Subcutaneous abdominal adipose tissue (tissue), 5 donors: ENCODE data around the gene ITFG1.
"Not testable (repeated sequence)": the region's sequence is repeated elsewhere in the genome, so short reads cannot be mapped to it uniquely, and the experiment has no call there.

Experiments used
- H3K27ac ChIP-seq: one replicate; pipeline ENCODE4 v1.7.0; 2013; ENCODE audit warnings: low read depth, mild to moderate bottlenecking, inconsistent platforms, low read length, moderate library complexity
- H3K27me3 ChIP-seq, 5 donors: one replicate each; pipeline ENCODE4 v1.7.0; 2013; ENCODE audit warnings: low read length in 5 of 5, inconsistent platforms in 1 of 5; ENCODE audit not compliant: control insufficient read depth in 5 of 5, insufficient read depth in 4 of 5
- H3K36me3 ChIP-seq, 5 donors: one replicate each; pipeline ENCODE4 v1.7.0; 2013; ENCODE audit warnings: low read length in 5 of 5; ENCODE audit not compliant: control insufficient read depth in 5 of 5, insufficient read depth in 5 of 5
- H3K4me1 ChIP-seq, 5 donors: one replicate each; pipeline ENCODE4 v1.7.0; 2013; ENCODE audit warnings: low read length in 5 of 5, mild to moderate bottlenecking in 3 of 5, moderate library complexity in 1 of 5; ENCODE audit not compliant: control insufficient read depth in 5 of 5, insufficient read depth in 5 of 5
- H3K4me3 ChIP-seq, 5 donors: one replicate each; pipeline ENCODE4 v1.7.0; 2013; ENCODE audit warnings: low read length in 5 of 5, low read depth in 1 of 5
- H3K9ac ChIP-seq, 5 donors: one replicate each; pipeline ENCODE4 v1.7.0; 2013; ENCODE audit warnings: low read length in 5 of 5, mild to moderate bottlenecking in 4 of 5, moderate library complexity in 3 of 5
- H3K9me3 ChIP-seq, 5 donors: one replicate each; pipeline ENCODE4 v1.7.0; 2013; ENCODE audit warnings: low read length in 5 of 5; ENCODE audit not compliant: control insufficient read depth in 5 of 5
- donor health status: healthy.
- donor health status: healthy.
- donor health status: healthy.
- donor health status: healthy.
- donor health status: healthy.

The ITFG1 gene

DNA sequence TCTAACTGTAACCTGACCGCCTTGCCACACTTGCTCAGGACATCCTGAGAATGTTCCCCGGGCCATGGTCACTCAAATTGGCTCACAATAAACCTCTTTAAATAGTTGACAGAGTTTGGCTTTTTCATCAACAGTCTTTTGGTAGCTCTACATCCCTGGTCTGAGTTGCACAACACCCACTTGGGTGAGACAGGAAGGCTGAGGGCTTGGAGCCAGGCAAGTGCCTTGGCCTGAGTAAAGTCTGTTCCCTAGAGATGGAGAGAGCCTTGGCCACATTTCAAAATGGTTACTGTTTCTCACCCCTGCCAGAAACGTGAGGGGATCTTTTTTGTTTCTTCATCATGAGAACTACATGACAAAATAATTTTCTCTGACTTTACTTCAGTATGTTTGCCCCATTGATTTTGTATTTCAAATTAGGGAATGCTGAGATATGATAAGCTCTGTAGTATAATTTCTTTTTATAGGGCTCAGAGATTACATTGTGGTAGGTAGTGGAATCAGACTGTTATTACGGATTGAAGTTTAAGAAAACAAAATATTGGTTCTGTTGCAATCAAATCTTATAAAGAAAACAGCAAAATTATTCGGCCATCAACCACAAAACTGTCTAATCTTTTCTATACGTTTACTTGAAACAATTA lies 263.2 kb downstream of the ITFG1 start:
- no peak overlapping the region for H3K27ac ChIP-seq
- H3K9ac ChIP-seq, result no peak overlapping the region
- no peak overlapping the region for H3K4me3 ChIP-seq
- H3K4me1 ChIP-seq, result peaks cover 0 to 6% (median 5%) of the 10 kb centered on the region in 5 donors
- H3K9me3 ChIP-seq, result no peaks in the 10 kb centered on the region
- H3K36me3 ChIP-seq, result peaks cover 0 to 2% (median 0%) of the 10 kb centered on the region in 5 donors
- H3K27me3 ChIP-seq, result no peaks in the 10 kb centered on the region

DNA sequence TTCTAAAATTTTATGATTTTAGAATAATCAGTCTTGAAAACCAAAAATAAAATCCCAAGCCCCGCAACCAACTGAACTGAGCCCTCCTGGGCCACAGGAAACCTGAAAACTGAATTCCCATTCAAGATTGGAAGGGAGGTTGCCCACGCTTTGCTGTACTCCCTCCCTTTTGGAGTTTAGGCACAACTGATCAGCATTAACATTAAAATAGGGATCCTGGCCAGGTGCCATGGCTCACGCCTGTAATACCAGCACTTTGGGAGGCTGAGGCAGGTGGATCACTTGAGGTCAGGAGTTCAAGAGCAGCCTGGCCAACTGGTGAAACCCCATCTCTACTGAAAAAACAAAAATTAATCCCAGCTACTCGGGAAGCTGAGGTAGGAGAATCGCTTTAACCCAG lies 264.4 kb downstream of the ITFG1 start:
- Histone ChIP-seq H3K9ac (no peak overlapping the region), H3K36me3 (peaks cover 0 to 4% (median 0%) of the 10 kb centered on the region in 5 donors), H3K9me3 (no peaks in the 10 kb centered on the region), H3K27ac (no peak overlapping the region), H3K27me3 (no peaks in the 10 kb centered on the region), H3K4me1 (peaks cover 0 to 6% (median 5%) of the 10 kb centered on the region in 5 donors), H3K4me3 (no peak overlapping the region)

DNA sequence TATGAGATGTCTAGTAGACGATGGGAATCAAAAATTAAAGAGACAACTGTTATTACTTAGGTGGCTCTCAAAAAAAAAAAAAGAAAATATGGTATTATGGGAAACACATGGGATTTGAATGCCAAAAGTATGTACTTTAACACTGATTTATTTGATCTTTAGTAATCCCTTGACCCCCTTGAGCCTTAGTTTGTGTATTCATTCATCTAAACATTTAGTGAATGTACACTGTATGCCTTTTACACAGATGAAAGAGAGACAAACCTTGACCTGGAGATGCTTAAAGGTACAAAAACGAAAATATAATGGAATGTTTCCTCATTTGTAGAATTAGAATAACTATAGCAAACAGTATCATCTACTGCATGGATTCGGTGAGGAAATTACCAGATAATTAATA lies 278.5 kb downstream of the ITFG1 start:
- Histone ChIP-seq H3K4me3 (no peak overlapping the region), H3K36me3 (no peaks in the 10 kb centered on the region), H3K4me1 (no peaks in the 10 kb centered on the region), H3K9me3 (no peaks in the 10 kb centered on the region), H3K27me3 (no peaks in the 10 kb centered on the region), H3K9ac (no peak overlapping the region), H3K27ac (no peak overlapping the region)

DNA sequence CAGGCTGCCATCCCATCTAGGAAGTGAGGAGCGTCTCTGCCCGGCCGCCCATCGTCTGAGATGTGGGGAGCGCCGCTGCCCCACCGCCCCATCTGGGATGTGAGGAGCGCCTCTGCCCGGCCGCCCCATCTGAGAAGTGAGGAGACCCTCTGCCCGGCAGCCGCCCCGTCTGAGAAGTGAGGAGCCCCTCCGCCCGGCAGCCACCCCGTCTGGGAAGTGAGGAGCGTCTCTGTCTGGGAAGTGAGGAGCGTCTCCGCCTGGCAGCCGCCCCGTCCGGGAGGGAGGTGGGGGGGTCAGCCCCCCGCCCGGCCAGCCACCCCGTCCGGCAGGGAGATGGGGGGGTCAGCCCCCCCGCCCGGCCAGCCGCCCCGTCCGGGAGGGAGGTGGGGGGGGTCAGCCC lies 279.8 kb downstream of the ITFG1 start:
- H3K4me3 ChIP-seq, H3K27ac ChIP-seq, H3K27me3 ChIP-seq, H3K9ac ChIP-seq, H3K4me1 ChIP-seq, H3K36me3 ChIP-seq, H3K9me3 ChIP-seq: not testable (repeated sequence)

DNA sequence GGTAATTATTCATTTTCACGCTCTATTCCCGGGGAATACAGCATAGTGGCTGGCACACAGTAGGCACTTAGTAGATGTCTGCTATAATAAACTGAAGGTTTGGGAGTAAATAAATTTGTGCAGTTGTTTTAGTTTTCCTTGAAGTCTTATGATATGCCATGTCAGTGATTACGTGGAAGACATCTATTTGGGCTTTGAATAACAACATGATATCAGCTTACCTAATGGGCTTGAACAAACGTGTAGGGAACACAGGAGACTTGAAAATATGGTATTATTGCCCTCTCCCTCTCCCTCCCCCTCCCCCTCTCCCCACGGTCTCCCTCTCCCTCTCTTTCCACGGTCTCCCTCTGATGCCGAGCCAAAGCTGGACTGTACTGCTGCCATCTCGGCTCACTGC lies 280.8 kb downstream of the ITFG1 start:
- Histone ChIP-seq H3K4me1 (no peaks in the 10 kb centered on the region), H3K27ac (no peak overlapping the region), H3K9me3 (no peaks in the 10 kb centered on the region), H3K4me3 (no peak overlapping the region), H3K27me3 (no peaks in the 10 kb centered on the region), H3K9ac (no peak overlapping the region), H3K36me3 (peaks cover 0 to 2% (median 0%) of the 10 kb centered on the region in 5 donors)

DNA sequence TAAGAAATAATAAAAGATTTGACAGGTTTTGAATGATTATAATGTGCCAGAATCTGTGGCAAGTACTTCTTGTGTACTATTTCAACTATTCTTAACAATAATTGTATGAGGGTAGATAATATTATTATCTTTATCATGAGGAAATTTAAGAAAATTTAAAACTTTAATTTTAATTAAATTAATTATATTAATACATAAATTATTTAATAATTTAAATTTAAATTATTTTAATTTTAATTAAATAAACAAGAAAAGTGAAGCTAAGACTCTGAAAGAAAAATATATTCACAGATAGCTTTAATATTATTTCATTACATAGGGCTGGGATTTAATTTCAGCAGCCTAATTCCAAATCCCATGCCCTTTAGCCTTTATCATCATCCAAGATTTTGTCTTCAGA lies 285.7 kb downstream of the ITFG1 start:
- Histone ChIP-seq H3K27ac (no peak overlapping the region), H3K4me3 (no peak overlapping the region), H3K36me3 (peaks cover 0 to 2% (median 0%) of the 10 kb centered on the region in 5 donors), H3K9me3 (no peaks in the 10 kb centered on the region), H3K4me1 (no peaks in the 10 kb centered on the region), H3K27me3 (no peaks in the 10 kb centered on the region), H3K9ac (no peak overlapping the region)

DNA sequence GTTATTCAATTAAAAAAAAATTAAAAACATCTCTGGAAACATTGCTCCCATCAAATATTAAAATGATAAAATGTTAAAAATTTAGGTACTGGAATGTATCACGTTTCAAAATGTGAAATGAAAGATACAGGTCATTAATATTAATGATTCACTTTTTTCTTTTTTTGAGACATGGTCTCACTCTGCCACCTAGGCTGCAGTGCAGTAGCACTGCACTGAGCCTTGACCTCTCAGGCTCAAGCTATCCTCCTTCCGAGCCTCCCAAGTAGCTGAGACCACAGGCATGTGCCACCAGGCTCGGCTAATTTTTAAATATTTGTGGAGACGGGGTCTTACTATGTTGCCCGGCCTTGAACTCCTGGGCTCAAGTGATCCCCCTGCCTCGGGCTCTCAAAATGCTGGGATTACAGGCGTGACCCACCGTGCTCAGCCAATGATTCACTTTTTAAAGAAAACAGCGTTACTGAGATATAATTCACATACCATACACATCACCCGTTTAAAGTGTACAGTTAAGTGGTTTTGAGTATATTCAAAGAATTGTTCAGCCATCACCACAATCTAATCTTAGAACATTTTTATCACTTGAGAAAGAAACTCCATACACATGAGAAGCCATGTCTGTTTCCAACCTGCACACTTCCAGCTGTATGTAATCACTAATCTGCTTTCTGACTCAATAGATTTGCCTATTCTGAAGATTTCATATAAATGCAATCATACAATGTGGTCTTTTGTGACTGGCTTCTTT lies 298.0 kb downstream of the ITFG1 start:
- Histone ChIP-seq H3K9ac (no peak overlapping the region), H3K27me3 (no peaks in the 10 kb centered on the region), H3K4me1 (no peaks in the 10 kb centered on the region), H3K4me3 (no peak overlapping the region), H3K36me3 (peaks cover 0 to 14% (median 10%) of the 10 kb centered on the region in 5 donors), H3K27ac (no peak overlapping the region), H3K9me3 (no peaks in the 10 kb centered on the region)

DNA sequence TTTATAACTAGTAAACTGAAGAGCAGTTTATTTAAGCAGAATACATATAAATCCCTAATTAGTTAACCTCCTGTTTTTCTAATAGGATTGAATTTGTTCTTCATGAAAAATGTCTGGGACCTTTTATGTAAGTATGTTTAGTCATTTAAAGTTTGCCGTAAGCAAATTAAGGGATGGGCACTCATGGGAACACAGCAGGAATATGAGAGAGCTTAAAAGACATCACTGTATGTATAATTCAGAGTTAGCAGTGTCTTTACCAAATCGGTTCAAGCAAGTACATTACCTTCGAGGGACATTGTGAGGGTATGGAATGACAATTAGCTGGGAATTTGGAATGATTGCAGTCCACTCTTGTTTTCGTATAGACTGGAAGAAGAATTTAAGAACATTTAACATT lies 299.4 kb downstream of the ITFG1 start:
- Histone ChIP-seq H3K9ac (no peak overlapping the region), H3K4me3 (no peak overlapping the region), H3K36me3 (peaks cover 7 to 25% (median 21%) of the 10 kb centered on the region in 5 donors), H3K27ac (no peak overlapping the region), H3K4me1 (no peaks in the 10 kb centered on the region), H3K9me3 (no peaks in the 10 kb centered on the region), H3K27me3 (no peaks in the 10 kb centered on the region)

DNA sequence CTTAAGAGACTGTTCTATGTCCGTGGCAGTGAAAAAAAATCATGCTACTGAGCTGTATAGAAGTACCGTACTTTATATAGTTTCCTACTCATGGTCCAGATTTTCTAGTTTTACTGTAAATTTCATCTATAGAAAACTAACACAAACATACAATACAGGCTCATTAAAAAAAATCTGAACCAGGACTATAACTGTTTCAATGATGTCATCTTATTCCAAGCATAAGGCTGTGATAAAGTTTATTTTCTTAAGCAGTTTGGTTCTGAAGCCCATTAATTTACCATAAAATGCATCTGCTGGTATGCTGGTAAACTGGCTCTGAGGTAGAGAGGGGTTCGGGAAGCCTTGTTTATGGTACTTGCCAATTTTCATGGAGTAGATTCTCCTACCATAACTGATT lies 300.4 kb downstream of the ITFG1 start:
- H3K9ac ChIP-seq, result no peak overlapping the region
- no peaks in the 10 kb centered on the region for H3K4me1 ChIP-seq
- peaks cover 9 to 26% (median 23%) of the 10 kb centered on the region in 5 donors for H3K36me3 ChIP-seq
- no peak overlapping the region for H3K4me3 ChIP-seq
- no peak overlapping the region for H3K27ac ChIP-seq
- no peaks in the 10 kb centered on the region for H3K9me3 ChIP-seq
- H3K27me3 ChIP-seq, result no peaks in the 10 kb centered on the region

DNA sequence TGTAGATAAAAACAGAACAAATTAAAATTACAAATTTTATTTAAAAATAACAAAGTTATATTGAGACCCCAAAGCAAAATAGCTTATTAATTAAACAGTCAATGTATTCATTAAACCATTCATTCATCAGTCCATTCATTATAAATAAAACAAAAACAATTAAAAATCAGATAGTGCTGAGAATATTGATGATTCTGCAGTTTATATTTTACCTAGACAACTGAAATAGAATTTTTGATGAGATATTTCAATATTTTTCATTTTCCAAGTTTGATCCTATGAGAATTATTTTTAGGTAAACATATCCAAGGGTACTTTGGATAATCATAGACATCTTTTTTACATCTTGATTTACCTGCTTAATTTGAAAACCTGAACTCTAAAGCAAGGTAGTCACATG lies 301.9 kb downstream of the ITFG1 start:
- Histone ChIP-seq H3K4me3 (no peak overlapping the region), H3K4me1 (no peaks in the 10 kb centered on the region), H3K9ac (no peak overlapping the region), H3K27ac (no peak overlapping the region), H3K36me3 (peaks cover 9 to 29% (median 23%) of the 10 kb centered on the region in 5 donors), H3K9me3 (no peaks in the 10 kb centered on the region), H3K27me3 (no peaks in the 10 kb centered on the region)
